AG10803 (cell line): ENCODE data around the gene RUNDC3A.
"Not testable (repeated sequence)": the region's sequence is repeated elsewhere in the genome, so short reads cannot be mapped to it uniquely, and the experiment has no call there.

ENCODE experiments used
- DNase-seq: peaks from one replicate; pipeline ENCODE4 v3.0.0; 2010; ENCODE audit warnings: low read depth
- H3K4me3 ChIP-seq: 2 replicates; pipeline ENCODE4 v1.5.1; 2011; ENCODE audit warnings: mild to moderate bottlenecking, low read length, control low read depth
- TF ChIP-seq, protein P1 (sequence below): conservative IDR thresholded peaks from 2 replicates; pipeline ENCODE4 v1.5.1; 2011; ENCODE audit warnings: mild to moderate bottlenecking, low read length, control low read depth, inconsistent platforms

RUNDC3A gene

DNA sequence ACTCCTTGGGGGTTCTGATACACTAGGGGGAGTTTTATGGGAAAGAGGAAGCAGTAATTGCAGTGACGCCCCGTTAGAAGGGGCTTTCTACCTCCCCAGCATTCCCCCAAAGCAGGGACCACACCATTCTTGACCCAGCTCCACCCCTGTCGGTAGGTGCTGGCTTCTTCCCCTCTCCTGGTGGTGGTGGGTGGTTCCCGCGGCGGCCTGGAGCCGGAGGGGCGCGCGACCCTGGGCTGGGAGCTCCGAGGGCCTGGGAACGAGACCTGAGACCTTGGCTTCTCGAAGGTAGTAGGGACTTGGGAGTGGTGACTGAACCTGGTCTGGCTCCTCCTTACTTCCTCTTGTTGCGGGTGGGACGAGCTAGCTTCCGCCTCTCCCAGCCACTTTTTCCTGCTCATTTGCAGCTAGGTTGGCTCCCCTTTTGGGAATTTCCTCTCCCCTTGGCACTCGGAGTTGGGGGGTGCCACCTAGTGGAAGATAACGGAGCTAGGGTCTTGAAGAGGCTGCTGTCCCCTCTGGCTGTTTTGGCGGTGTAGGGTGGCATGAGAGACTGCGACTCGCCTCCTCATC is 37.1 kb downstream of the RUNDC3A start:
- TF ChIP-seq, protein P1, sequence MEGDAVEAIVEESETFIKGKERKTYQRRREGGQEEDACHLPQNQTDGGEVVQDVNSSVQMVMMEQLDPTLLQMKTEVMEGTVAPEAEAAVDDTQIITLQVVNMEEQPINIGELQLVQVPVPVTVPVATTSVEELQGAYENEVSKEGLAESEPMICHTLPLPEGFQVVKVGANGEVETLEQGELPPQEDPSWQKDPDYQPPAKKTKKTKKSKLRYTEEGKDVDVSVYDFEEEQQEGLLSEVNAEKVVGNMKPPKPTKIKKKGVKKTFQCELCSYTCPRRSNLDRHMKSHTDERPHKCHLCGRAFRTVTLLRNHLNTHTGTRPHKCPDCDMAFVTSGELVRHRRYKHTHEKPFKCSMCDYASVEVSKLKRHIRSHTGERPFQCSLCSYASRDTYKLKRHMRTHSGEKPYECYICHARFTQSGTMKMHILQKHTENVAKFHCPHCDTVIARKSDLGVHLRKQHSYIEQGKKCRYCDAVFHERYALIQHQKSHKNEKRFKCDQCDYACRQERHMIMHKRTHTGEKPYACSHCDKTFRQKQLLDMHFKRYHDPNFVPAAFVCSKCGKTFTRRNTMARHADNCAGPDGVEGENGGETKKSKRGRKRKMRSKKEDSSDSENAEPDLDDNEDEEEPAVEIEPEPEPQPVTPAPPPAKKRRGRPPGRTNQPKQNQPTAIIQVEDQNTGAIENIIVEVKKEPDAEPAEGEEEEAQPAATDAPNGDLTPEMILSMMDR: peak; percentile 60
- peak; percentile 61 for DNase-seq
- peak overlapping the region; percentile 97 for H3K4me3 ChIP-seq

DNA sequence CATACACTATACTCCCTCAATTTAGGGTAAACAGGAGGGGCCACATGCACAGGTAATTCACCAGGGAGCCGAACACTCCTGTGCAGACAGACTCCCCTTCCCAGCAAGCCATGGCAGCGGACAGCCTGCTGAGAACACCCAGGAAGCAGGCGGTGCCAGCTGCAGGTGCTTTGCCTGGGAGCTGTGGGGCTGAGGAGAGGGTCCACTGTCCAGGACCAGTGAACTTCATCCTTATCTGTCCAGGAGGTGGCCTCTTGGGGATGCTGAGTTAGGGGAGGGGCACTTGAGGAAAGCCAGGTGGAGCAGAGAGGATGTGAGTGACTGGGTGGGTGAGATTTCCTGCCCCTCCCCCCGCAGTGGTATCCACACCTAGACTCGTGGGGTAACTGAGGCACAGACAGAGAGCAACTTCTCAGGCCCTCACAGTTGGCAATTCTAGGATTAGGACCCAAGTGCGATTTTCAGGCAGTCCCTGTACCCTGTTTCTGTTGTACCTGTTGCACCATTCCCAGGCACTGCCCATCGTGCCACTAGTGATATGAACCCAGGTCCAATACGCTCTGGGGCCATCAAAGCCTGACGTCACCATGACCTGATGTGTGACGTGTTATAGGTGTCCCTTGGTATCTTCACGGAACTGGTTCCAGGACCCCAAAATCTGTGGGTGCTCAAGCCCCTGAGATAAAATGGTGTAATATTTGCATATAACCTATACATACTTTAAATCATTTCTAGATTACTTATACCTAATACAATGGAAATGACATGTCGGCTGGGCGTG is 37.9 kb downstream of the RUNDC3A start:
- DNase-seq: no peak
- peak overlapping the region; percentile 97 for H3K4me3 ChIP-seq
- TF ChIP-seq, protein P1: no peak

- not testable (repeated sequence) for H3K4me3 ChIP-seq, DNase-seq
These were observed 39.0 kb downstream of the RUNDC3A start for GRCh38 chr17:44347206-44348055.

DNA sequence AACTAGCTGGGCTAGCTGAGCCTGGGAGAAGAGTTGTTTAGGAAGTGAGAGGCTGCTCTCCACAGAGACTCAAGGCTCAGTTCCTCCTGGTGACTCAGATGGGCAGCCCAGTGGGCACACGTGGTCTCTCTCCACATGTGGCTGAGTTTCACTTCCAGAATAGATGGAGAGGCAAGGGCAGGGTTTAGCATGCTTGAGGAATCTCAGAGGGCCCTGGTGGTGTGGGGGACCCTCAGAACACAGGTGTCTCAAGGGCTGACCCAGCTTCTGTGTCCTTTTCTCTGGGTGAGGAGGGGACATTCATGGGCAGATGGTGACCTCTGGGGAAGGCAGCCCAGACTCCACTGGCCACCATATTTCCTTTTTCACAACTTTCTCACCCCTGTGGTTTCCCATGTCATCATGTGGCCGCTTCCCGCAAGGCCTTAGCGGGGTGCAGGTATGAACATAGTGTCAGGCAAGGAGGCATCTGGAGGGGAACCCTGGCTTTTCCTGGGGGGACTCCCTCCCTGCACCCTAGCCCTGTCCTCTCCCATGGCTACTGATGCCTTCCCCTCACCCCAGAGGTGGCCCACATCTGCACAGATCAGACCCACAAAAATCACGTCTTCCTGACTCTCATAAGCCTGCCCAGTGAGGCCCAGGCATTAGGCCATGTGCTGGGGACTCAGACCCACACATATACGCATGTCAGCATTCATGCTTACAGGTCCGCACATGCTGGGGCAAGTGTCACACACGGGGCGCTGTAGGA is 40.0 kb downstream of the RUNDC3A start:
- DNase-seq: peak; percentile 49
- H3K4me3 ChIP-seq: no peak overlapping the region
- TF ChIP-seq, protein P1: no peak

DNA sequence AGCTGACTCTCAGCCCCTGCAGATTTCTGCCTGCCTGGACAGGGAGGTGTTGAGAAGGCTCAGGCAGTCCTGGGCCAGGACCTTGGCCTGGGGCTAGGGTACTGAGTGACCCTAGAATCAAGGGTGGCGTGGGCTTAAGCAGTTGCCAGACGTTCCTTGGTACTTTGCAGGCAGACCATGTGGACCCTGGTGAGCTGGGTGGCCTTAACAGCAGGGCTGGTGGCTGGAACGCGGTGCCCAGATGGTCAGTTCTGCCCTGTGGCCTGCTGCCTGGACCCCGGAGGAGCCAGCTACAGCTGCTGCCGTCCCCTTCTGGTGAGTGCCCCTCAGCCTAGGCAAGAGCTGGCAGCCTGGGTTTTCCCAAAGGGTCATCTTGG is 40.6 kb downstream of the RUNDC3A start:
- no peak overlapping the region for H3K4me3 ChIP-seq
- DNase-seq: no peak
- TF ChIP-seq, protein P1: no peak

- TF ChIP-seq, protein P1: no peak
- H3K4me3 ChIP-seq: no peak overlapping the region
- DNase-seq: no peak
These were observed 41.2 kb downstream of the RUNDC3A start for GRCh38 chr17:44349553-44350070.
